HG02885 (cell line): ENCODE results near the gene KNL1.

ENCODE experiments used
- ATAC-seq: cut with Tn5 transposase; IDR thresholded peaks from one replicate; pipeline ENCODE4 v1.9.1; 2021; ENCODE audit warnings: mild to moderate bottlenecking; ENCODE audit not compliant: unreplicated experiment, poor library complexity

The KNL1 gene

DNA sequence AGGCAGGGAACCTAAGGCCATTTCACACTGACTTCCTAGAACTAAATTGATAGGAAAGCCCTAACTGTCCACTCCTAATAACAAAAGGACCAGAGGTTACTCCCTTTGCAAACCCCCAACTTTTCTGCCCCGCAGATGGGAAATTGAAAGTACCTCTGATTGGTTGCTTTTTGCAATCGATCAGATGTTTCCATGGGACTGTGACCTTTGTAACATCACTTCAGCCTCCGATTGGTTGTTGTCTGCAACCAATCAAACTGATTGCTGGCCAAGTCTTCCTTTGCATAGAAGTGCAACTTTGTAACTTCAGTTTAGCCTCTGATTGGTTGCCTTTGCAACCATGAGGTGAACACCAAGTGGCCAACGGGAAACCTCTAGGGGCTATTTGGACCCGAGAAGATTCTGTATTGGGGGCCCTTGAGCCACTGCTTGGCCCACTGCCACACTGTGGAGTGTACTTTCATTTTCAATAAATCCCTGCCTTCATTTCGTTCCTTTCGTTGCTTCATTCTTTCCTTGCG is 11.3 kb upstream of the KNL1 start:
- no peak for ATAC-seq

DNA sequence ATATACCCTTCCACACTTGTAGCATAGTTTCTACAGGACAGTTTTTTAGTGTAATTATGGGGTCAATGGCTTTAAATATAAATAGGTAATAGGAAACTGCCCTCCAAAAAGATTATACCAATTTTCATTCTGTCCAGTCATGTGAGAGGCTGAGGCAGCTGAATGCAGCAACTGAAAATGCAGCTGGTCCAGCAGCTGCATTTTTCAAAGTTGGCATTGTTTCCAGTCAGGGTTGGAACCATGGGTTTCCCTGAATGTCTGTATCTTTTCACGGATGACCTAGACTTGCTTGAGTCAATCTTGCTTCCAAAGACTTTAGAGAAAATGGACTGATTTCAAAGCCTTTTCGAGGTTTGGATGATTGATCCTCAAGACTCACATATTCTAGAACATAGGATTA is 9.9 kb upstream of the KNL1 start:
- ATAC-seq, result no peak

- ATAC-seq, result no peak
Measured at GRCh38 chr15:40590667-40591050, 3.4 kb upstream of the KNL1 start.

GRCh38 chr15:40591389-40591788 is 2.7 kb upstream of the KNL1 start:
- ATAC-seq, result no peak

GRCh38 chr15:40593165-40593564 is 884 bp upstream of the KNL1 start:
- no peak for ATAC-seq

GRCh38 chr15:40594429-40594836 is 384 bp downstream of the KNL1 start:
- peak; percentile 49 for ATAC-seq

- ATAC-seq, result no peak
Measured at GRCh38 chr15:40595219-40595618, 1.2 kb downstream of the KNL1 start.

DNA sequence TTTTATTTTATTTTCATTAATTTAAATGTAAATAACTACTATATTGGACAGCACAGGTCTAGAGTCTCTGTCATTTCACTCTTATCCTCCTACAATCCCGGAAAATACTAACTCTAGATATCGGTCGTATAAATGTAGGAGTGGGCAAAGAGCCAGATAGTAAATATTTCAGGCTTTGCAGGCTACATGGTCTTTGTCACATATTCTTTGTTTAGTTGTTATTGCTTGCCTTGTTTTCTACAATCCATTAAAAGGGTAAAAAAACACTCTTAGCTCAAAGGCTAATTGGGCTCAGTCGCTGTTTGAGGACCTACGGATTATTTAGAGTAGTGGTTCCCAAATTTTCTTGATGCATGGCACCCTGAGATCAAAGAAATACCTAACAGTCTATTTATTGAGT is 1.7 kb downstream of the KNL1 start:
- no peak for ATAC-seq

DNA sequence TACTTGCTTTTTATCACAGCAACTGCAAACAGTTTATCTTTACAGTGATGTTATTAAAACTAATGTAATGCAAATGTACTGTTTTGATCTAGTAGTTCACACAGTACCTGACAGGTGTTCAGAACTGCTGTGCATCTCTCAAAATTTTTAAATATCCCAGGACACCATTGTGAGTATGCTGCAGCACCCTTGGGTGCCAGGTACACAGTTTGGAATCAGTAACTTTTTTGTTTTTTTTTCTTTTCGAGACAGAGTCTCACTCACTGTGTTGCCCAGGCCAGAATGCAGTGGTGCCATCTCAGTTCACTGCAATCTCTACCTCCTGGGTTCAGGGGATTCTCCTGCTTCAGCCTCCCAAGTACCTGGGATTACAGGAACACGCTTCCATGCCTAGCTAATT is 3.0 kb downstream of the KNL1 start:
- no peak for ATAC-seq

- ATAC-seq, result no peak
Measured at GRCh38 chr15:40598126-40598525, 4.1 kb downstream of the KNL1 start.

- ATAC-seq, result no peak
Measured at GRCh38 chr15:40598672-40599071, 4.6 kb downstream of the KNL1 start.

- no peak for ATAC-seq
Measured at GRCh38 chr15:40600956-40601355, 6.9 kb downstream of the KNL1 start.

DNA sequence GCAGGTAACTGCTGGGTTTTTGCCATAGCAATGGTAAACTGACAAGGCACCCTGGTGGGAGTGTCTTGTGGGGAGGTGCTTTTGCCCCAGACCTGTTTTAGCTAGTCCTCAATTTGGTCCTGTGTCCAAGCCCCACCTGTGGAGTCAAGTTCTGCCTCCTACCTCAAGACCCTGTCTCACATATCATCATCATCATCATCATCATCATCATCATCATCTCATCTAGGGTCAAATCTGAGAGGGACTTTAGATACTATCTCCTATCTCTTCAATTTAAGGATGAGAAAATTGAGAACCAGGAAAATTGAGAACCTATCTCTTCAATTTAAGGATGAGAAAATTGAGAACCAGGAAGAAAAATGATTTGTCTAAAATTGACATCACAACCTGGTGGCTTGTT is 9.9 kb downstream of the KNL1 start:
- no peak for ATAC-seq

DNA sequence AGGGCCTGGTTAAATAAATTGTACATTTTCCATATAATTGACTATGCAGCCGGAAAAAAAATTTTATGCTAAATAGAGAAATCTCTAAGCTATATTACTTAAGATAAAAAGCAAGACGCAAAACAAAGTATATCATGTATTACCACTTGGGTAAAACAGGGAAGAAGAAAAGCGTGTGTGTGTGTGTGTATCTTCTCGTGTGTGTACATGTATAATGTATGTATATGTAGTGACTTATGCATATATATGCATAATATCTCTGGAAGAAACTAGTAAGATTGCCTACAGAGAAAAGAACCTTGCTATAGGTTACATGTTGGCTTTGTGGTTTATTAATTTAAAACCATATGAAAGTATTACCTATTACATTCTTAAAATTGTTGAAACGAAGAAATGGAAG is 19.0 kb downstream of the KNL1 start:
- no peak for ATAC-seq

- ATAC-seq, result no peak
Measured at GRCh38 chr15:40618023-40618422, 24.0 kb downstream of the KNL1 start.

DNA sequence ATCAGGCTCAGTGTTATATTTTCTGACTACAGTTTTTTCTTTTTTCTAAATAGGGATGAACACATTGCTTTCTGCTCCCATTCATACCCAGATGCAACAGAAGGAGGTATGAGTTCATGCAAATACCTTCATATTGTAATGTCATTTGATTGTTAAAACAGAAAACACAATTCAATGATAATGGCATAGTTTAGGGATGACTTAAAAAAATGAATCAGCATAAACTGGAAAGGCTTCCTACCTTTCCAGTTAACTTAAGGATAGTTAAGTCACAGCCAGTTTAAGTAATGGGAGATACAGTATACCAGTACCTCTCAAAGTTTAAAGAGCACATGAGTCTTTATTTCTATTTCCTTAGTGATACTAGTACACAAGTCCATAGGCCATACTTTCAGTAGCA is 24.9 kb downstream of the KNL1 start:
- no peak for ATAC-seq

GRCh38 chr15:40623361-40623760 is 29.3 kb downstream of the KNL1 start:
- no peak for ATAC-seq

GRCh38 chr15:40630313-40630712 is 36.3 kb downstream of the KNL1 start:
- no peak for ATAC-seq

- ATAC-seq, result no peak
Measured at GRCh38 chr15:40633178-40633577, 39.1 kb downstream of the KNL1 start.

GRCh38 chr15:40637221-40637745 is 43.2 kb downstream of the KNL1 start:
- no peak for ATAC-seq

GRCh38 chr15:40639677-40640076 is 45.6 kb downstream of the KNL1 start:
- ATAC-seq, result no peak

GRCh38 chr15:40647523-40647922 is 53.5 kb downstream of the KNL1 start:
- ATAC-seq, result no peak

GRCh38 chr15:40650479-40650878 is 56.4 kb downstream of the KNL1 start:
- ATAC-seq, result no peak
